NCI-H526 (cell line): ENCODE data around the gene ZNF491.
A peak's percentile ranks its signal among the peaks of the same experiment; 100 is the strongest.
"Not testable (repeated sequence)": the region's sequence is repeated elsewhere in the genome, so short reads cannot be mapped to it uniquely, and the experiment has no call there.

Experiments
- DNase-seq, 2 experiments: peaks; one replicate each; lab custom pipeline; 2025; lab: John Stamatoyannopoulos, UW

Gene ZNF491

DNA sequence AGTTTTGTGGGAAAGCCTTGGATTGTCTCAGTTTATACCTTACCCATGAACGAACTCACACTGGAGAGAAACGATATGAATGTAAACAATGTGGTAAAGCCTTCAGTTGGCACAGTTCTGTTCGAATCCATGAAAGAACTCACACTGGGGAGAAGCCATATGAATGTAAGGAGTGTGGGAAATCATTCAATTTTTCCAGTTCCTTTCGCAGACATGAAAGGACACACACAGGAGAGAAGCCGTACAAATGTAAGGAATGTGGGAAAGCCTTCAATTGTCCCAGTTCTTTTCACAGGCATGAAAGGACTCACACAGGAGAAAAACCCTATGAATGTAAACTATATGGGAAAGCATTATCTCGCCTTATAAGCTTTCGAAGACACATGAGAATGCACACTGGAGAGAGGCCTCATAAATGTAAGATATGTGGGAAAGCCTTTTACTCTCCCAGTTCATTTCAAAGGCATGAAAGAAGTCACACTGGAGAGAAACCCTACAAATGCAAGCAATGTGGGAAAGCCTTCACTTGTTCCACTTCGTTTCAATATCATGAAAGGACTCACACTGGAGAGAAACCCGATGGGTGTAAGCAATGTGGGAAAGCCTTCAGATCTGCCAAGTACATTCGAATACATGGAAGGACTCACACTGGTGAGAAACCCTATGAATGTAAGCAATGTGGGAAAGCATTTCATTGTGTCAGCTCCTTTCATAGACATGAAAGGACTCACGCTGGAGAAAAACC lies 8.2 kb downstream of the ZNF491 start:
- no peak for DNase-seq

DNA sequence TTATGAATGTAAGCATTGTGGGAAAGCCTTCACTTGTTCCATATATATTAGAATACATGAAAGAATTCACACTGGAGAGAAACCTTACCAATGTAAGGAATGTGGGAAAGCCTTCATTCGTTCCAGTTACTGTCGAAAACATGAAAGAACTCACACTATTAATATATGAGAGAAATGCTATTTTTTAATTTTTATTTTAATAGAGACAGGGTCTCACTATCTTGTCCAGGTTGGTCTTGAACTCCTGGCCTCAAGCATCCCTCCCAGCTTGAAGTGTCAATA lies 8.7 kb downstream of the ZNF491 start:
- no peak for DNase-seq

DNA sequence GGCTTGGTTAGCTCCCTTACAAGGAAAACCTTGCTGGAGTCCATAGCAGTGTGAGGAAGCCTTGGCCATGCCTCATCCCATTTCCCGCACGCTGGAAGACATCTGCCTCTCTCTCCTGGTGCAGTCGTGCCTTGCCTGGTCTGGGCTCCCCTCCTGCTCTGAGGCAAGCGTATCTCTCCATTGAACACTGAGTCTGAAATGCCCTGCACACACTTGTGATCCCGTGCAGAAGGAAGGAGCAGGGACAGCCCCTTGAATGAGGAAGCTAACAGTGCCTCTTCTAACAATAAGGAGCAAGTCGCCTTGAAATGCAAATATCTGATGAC lies 15.3 kb downstream of the ZNF491 start:
- DNase-seq: peak in 1 of 2 experiments; percentile 42

- DNase-seq: peak; percentile 77 to 93
Observed at GRCh38 chr19:11814029-11814699, 15.8 kb downstream of the ZNF491 start, which contains the start of gene ZNF440. Gene ZNF440, plus strand, starts transcription at chr19:11814273. Its CDS starts 175 bp downstream, at chr19:11814448.

GRCh38 chr19:11814700-11815035 lies 16.3 kb downstream of the ZNF491 start:
- peak; percentile 17 to 35 for DNase-seq

- DNase-seq: no peak
Observed at GRCh38 chr19:11821474-11822109, 23.3 kb downstream of the ZNF491 start.

DNA sequence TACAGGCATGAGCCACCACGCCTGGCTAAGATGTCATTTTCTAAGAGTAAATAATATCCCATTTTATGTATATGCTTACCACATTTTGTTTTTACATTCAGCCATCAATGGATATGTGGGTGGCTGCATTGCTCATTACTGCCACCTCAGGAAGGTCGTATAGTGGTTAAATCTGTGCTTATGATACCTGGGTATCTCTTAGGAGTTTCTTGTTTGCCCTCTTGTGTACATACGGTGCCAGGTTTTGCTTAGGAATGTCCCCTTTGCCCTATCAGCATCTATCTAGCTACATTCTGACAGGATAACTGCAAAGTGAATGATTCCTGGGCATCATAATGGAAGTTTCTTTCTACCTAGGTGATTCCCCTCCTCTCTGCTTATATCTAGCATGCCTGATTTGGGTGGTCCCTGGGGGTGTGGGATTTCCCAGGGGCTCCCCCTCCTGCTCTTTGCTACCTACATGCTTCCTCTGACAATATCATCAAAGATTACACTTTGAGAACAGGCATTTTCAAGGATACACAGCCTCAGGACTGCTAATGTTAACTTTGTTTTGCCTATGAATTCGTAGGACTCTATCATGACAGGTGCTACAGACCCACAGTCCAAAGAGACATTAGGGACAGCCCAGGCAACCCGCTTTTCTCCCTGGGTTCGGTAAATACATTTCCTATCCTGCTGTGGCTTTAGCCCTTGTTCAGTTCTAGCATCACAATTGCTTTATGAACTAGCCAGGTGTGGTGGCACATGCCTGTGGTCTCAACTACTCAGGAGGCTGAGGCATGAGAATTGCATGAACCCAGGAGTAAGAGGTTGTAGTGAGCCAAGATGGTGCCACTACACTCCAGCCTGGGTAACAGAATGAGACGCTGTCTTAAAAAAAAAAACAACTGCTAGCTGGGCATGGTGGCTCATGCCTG lies 30.9 kb downstream of the ZNF491 start:
- not testable (repeated sequence) for DNase-seq

GRCh38 chr19:11832253-11832912 lies 34.1 kb downstream of the ZNF491 start:
- DNase-seq: no peak

DNA sequence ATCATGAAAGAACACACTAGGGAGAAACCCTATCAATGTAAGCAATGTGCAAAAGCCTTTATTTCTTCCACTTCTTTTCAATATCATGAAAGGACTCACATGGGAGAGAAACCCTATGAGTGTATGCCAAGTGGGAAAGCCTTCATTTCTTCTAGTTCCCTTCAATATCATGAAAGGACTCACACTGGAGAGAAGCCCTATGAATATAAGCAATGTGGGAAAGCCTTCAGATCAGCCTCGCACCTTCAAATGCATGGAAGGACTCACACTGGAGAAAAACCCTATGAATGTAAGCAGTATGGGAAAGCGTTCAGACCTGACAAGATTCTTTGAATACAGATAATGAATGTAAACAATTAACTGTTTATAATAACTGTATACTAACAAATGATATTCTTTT lies 35.2 kb downstream of the ZNF491 start:
- DNase-seq: no peak

GRCh38 chr19:11835626-11836066 lies 37.3 kb downstream of the ZNF491 start:
- not testable (repeated sequence) for DNase-seq

DNA sequence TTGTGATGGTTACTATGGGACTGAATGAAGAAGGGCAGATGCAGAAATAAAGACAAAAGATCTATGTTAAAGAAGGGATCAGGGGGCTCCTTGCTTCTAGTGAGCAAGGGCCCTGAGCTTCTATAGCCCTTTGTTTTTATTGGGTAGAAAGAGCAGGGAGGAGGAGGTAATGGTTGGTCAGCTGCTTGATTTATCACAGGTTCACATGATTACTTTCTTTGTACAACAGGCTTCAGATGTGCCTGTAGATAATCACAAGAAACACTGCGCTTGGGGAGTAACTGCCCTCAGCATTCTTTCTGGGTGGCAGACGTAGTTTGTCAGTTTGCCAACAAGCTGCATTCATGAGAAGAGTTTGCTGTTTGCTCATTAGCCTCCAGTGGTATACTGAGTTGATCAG lies 45.4 kb downstream of the ZNF491 start:
- DNase-seq: no peak

- DNase-seq: peak in 1 of 2 experiments; percentile 0
Observed at GRCh38 chr19:11847615-11848014, 49.3 kb downstream of the ZNF491 start.

DNA sequence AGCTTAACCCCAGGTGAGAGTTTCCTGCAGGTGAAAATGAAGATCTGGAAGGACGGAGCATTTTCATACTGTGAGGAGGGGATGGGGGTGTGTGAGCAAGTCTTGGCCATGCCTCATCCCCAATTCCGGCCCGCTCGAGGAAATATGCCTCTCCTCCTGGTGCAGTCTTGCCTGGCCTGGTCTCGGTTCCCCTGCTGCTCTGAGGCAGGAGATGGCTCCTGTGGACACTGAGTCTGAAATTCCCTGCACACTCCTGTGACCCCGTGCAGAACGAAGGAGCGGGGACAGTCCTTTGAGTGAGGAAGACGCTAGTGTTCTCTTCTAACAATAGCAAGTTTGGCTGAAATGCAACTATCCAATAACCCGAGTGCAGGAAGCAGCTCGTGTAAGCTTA lies 49.9 kb downstream of the ZNF491 start:
- DNase-seq: no peak

GRCh38 chr19:11848594-11849469 lies 50.5 kb downstream of the ZNF491 start, which contains the start of gene ZNF439:
Gene ZNF439, plus strand, starts transcription at chr19:11848726. Its CDS starts 142 bp downstream, at chr19:11848868.
- peak; percentile 76 to 94 for DNase-seq

- not testable (repeated sequence) for DNase-seq
Observed at GRCh38 chr19:11850289-11850688, 52.0 kb downstream of the ZNF491 start.

GRCh38 chr19:11853358-11853757 lies 55.0 kb downstream of the ZNF491 start:
- no peak for DNase-seq

DNA sequence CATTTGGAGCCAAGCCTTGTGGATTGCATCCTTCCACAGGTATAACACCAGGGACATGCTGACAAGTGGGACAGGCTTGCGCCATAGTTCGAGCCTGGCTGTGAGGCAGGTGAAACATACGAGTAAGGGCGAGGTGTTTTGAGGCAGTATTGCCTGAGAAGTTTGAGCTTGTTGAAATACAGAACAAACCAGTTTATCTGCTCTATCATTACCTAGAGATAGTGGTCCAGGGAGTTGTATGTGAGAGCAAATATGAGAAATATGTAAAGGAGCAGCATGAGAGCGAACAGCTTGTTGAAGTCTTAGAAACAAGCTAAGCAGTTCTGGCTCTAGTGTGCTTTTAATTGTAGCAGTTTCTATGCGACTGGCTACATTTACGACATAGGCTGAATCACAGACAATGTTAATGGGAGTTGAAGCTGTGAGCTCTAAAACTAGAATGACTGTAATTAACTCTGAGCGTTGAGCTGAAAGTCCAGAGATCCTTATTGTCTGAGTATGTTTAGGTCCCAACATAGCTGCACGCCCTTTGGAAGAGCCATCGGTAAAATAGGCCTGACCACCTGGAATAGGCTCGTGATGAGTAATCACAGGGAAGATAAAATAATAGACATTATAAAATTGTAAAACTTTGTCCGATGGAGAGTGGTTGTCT lies 58.4 kb downstream of the ZNF491 start:
- no peak for DNase-seq
